ENCODE results near the gene KRT2. TPM values are rescaled to one million over a fixed set of nuclear protein-coding genes. Genes with fewer than 3 reads are reported as not detected.

KRT2 gene
- total and polyA plus RNA-seq, 9 of the 15 experiments (the other 6 are each of a cell fraction or from before 2014, with no cell fraction given), result 0.03 to 0.69 (median 0.07) TPM; not detected in 2

- TF ChIP-seq YY1 (IDR thresholded peaks at IDR 0.05; ENCODE audit: borderline replicate concordance in 1 of 3, control insufficient read depth in 1 of 3, extremely low read depth in 1 of 3, insufficient read depth in 3 of 3, insufficient read length in 1 of 3, insufficient replicate concordance in 2 of 3, low read depth in 1 of 3, low read length in 2 of 3), result peak in 1 of 3 experiments; percentile 65
- TF ChIP-seq FOXJ3 (CRISPR knock-in tag; IDR thresholded peaks at IDR 0.05), result no peak
- no peak for TF ChIP-seq MEF2A (IDR thresholded peaks at IDR 0.05; ENCODE audit: control insufficient read depth, low read depth, low read length)
- no peak for TF ChIP-seq NFIX (CRISPR knock-in tag; IDR thresholded peaks at IDR 0.05; ENCODE audit: low read depth)
- TF ChIP-seq PRPF4 (IDR thresholded peaks at IDR 0.05; ENCODE audit: insufficient read depth, low read depth, low read length, poor library complexity, severe bottlenecking), result no peak
- TF ChIP-seq LEF1 (IDR thresholded peaks at IDR 0.05), result peak; percentile 99
- peak; percentile 95 for TF ChIP-seq SMARCC2 (IDR thresholded peaks at IDR 0.05; ENCODE audit: low read depth)
- peak; percentile 12; the same call in 1 of the 2 replicates for TF ChIP-seq OTX1 (CRISPR knock-in tag; IDR thresholded peaks at IDR 0.05)
- no peak for TF ChIP-seq ZNF311 (CRISPR knock-in tag; IDR thresholded peaks at IDR 0.05)
- TF ChIP-seq CLOCK (CRISPR knock-in tag; IDR thresholded peaks at IDR 0.05; ENCODE audit: borderline replicate concordance), result no peak
- no peak for TF ChIP-seq PCBP2 (IDR thresholded peaks at IDR 0.05; ENCODE audit: low read depth, low read length, poor library complexity, severe bottlenecking)
- TF ChIP-seq ZNF449 (CRISPR knock-in tag; IDR thresholded peaks at IDR 0.05), result peak; percentile 68; the same call in 1 of the 2 replicates
- no peak for TF ChIP-seq CHD1 (IDR thresholded peaks at IDR 0.05; ENCODE audit: low read length)
- no peak for TF ChIP-seq STAG1 (CRISPR knock-in tag; IDR thresholded peaks at IDR 0.05; ENCODE audit: borderline replicate concordance)
- no peak for TF ChIP-seq ATF1 (CRISPR knock-in tag; IDR thresholded peaks at IDR 0.05)
- TF ChIP-seq ATF1 (tag; IDR thresholded peaks at IDR 0.05), result peak; percentile 85
- TF ChIP-seq SP2 (IDR thresholded peaks at IDR 0.05; ENCODE audit: extremely low read depth, low read depth, low read length, poor library complexity, severe bottlenecking), result no peak
- no peak for TF ChIP-seq MED1 (CRISPR knock-in tag; IDR thresholded peaks at IDR 0.05; ENCODE audit: borderline replicate concordance)
- TF ChIP-seq STAT5A (IDR thresholded peaks at IDR 0.05; ENCODE audit: borderline replicate concordance, low read length), result peak; percentile 95
- no peak for TF ChIP-seq SAFB2 (IDR thresholded peaks at IDR 0.05; ENCODE audit: borderline replicate concordance, low read depth, low read length, severe bottlenecking)
- peak; percentile 79 for TF ChIP-seq KLF6 (CRISPR knock-in tag; IDR thresholded peaks at IDR 0.05; ENCODE audit: borderline replicate concordance)
- TF ChIP-seq PHF20 (IDR thresholded peaks at IDR 0.05; ENCODE audit: partially characterized antibody), result no peak
- TF ChIP-seq ZNF212 (CRISPR knock-in tag; IDR thresholded peaks at IDR 0.05), result no peak
- peak; percentile 64 for TF ChIP-seq ZNF41 (CRISPR knock-in tag; conservative IDR thresholded peaks at IDR 0.05)
- peak; percentile 74 for TF ChIP-seq ZNF239 (CRISPR knock-in tag; IDR thresholded peaks at IDR 0.05)
Measured at GRCh38 chr12:52662093-52662917, 10.3 kb upstream of the KRT2 start (continued).

Measured in K562 (cell line).